Duodenal mucosa (tissue), 2 donors: Measurements from ENCODE around the gene PIK3C2G.

Experiments
- H3K27ac ChIP-seq: one replicate; pipeline ENCODE4 v1.7.0; 2013; ENCODE audit warnings: low read depth, low read length
- H3K27me3 ChIP-seq, 2 donors: one replicate each; pipeline ENCODE4 v1.7.0; 2013; ENCODE audit warnings: low read length in 2 of 2, control low read depth in 1 of 2; ENCODE audit not compliant: insufficient read depth in 2 of 2, control insufficient read depth in 1 of 2
- H3K36me3 ChIP-seq, 2 donors: one replicate each; pipeline ENCODE4 v1.7.0; 2013; ENCODE audit warnings: low read length in 2 of 2, control low read depth in 1 of 2; ENCODE audit not compliant: insufficient read depth in 2 of 2, control insufficient read depth in 1 of 2
- H3K4me1 ChIP-seq, 2 donors: one replicate each; pipeline ENCODE4 v1.7.0; 2013; ENCODE audit warnings: low read length in 2 of 2, control low read depth in 1 of 2; ENCODE audit not compliant: insufficient read depth in 2 of 2, control insufficient read depth in 1 of 2
- H3K4me3 ChIP-seq, 2 donors: one replicate each; pipeline ENCODE4 v1.7.0; 2013; ENCODE audit warnings: low read length in 2 of 2, low read depth in 1 of 2
- H3K9ac ChIP-seq, 2 donors: one replicate each; pipeline ENCODE4 v1.7.0; 2013; ENCODE audit warnings: low read length in 2 of 2, low read depth in 1 of 2
- H3K9me3 ChIP-seq, 2 donors: one replicate each; pipeline ENCODE4 v1.7.0; 2013; ENCODE audit warnings: low read length in 2 of 2, control low read depth in 1 of 2; ENCODE audit not compliant: control insufficient read depth in 1 of 2

The PIK3C2G gene

DNA sequence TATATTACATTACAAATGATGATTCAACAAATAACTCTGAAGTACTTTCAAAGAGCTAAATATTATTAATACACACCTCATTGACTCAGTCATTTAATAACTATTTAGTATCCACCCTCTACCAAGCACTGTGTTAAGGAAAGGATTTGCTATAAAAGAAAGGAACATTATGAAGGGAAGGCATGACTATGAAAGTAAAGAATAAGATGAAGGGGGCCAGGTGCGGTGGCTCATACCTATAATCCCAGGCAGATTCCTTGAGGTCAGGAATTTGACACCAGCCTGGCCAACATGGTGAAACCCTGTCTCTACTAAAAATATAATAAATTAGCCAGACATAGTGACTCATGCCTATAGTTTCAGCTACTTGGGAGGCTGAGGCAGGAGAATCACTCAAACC is 368.6 kb downstream of the PIK3C2G start:
- no peaks in the 10 kb centered on the region for H3K36me3 ChIP-seq
- no peaks in the 10 kb centered on the region for H3K4me1 ChIP-seq
- H3K27ac ChIP-seq = no peak overlapping the region
- no peaks in the 10 kb centered on the region for H3K27me3 ChIP-seq
- no peak overlapping the region for H3K4me3 ChIP-seq
- peaks cover 0 to 4% of the 10 kb centered on the region in 2 donors for H3K9me3 ChIP-seq
- no peak overlapping the region for H3K9ac ChIP-seq

DNA sequence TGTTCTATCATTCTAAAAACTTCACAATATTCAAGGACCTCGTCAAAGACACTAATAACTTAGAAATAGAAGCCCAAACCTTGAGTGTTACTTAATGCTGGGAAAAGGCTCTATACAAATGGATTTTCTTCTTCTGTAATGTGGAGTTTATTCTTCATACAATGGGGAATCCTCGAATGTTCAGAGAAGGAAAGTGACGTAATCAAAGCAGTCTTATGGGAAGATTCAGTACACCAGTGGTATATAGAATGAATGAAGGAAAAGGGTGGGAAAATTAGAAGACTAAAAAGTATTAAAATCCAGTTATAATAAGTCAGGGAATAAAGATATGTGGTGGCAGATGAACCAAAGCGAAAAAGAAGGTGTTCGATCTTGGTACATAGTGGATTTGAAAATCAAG is 370.0 kb downstream of the PIK3C2G start:
- Histone ChIP-seq H3K4me1 (no peaks in the 10 kb centered on the region), H3K36me3 (no peaks in the 10 kb centered on the region), H3K27me3 (no peaks in the 10 kb centered on the region), H3K9me3 (peaks cover 0 to 4% of the 10 kb centered on the region in 2 donors), H3K9ac (no peak overlapping the region), H3K27ac (no peak overlapping the region), H3K4me3 (no peak overlapping the region)

DNA sequence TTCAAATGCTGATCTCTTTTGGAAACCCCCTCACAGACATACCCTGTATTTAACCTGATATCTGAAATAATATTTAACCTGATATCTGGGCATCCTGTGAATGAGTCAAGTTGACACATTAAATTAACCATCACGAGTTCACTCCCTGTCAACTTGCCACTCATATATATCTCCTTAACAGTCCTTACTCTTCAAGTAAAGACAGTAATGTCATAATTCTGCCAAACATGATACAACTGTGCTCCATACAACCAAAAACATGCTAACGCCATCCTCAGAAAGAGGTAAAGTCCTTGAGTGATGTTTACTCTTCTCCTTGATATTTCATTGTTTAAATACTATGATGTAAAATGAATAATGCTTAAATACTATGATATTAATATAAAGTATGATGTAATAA is 371.5 kb downstream of the PIK3C2G start:
- Histone ChIP-seq H3K9ac (no peak overlapping the region), H3K9me3 (no peaks in the 10 kb centered on the region), H3K4me1 (no peaks in the 10 kb centered on the region), H3K4me3 (no peak overlapping the region), H3K27me3 (no peaks in the 10 kb centered on the region), H3K27ac (no peak overlapping the region), H3K36me3 (no peaks in the 10 kb centered on the region)

DNA sequence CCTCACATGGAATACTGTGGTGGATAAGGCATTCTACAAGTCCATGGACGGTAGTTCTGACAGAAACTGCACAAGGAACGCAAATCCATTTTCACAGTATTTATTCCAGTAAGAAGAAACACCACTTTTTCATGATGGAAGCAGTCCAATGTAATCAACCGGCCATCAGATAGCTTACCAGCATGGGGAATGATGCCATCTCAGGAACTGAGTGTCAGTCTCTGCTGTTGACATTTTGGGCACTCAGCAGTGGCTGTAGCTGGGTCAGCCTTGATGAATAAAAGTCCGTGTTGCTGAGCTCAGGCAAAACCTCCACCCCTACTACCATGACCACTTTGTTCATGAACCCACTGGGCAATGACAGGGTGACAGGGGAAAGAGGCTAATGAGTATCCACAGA is 373.1 kb downstream of the PIK3C2G start:
- Histone ChIP-seq H3K27me3 (no peaks in the 10 kb centered on the region), H3K27ac (no peak overlapping the region), H3K36me3 (no peaks in the 10 kb centered on the region), H3K4me1 (no peaks in the 10 kb centered on the region), H3K9me3 (no peaks in the 10 kb centered on the region), H3K9ac (no peak overlapping the region), H3K4me3 (no peak overlapping the region)

DNA sequence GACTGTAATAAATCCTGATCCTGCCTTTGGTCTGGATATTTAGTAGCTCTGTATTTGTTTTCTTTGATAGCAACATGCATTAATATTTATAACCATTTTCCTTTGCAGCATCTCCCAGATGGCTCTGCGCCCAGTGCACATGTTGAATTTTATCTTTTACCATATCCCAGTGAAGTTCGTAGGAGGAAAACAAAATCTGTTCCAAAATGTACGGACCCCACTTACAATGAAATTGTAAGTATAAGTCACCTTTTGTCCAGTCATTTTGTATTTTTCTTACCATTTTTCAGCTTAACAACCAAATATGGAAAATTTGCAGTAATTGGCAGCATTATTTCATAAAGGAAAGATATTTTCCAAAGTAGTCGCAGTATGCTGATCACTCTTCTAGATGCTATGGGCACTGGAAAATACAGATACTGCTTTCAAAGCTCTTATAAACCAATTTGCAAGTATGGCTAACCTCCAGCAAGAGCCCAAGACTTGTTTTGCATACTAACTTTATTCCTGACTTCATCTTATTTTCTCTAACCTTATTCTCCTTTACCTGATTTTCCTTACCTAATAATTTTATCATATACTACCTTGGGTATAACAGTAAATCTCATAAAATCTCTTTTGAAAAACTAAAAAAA is 379.1 kb downstream of the PIK3C2G start:
- no peaks in the 10 kb centered on the region for H3K4me1 ChIP-seq
- no peaks in the 10 kb centered on the region for H3K36me3 ChIP-seq
- no peak overlapping the region for H3K27ac ChIP-seq
- H3K9me3 ChIP-seq = no peaks in the 10 kb centered on the region
- H3K9ac ChIP-seq = no peak overlapping the region
- no peak overlapping the region for H3K4me3 ChIP-seq
- H3K27me3 ChIP-seq = no peaks in the 10 kb centered on the region

DNA sequence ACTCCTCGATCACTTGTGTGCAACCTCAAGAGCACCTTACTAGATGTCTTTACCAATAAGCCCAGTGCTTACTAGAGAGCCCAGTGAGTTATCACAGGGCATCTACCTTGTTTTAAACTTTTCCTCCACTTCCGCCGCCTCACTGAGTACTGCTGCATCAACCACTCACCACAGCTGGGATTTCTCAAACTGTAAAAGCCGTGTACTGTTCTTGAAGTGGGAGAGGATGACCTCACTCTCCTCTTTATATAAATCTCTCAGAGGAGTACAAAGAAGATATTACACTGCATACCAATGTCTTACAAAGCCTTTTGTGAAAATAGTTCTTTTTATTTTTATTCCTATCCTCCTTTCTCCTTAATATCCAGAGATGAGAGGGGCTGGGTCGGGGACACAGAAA is 382.4 kb downstream of the PIK3C2G start:
- no peaks in the 10 kb centered on the region for H3K4me1 ChIP-seq
- H3K36me3 ChIP-seq = no peaks in the 10 kb centered on the region
- no peak overlapping the region for H3K9ac ChIP-seq
- H3K4me3 ChIP-seq = no peak overlapping the region
- H3K27me3 ChIP-seq = no peaks in the 10 kb centered on the region
- no peak overlapping the region for H3K27ac ChIP-seq
- H3K9me3 ChIP-seq = no peaks in the 10 kb centered on the region

DNA sequence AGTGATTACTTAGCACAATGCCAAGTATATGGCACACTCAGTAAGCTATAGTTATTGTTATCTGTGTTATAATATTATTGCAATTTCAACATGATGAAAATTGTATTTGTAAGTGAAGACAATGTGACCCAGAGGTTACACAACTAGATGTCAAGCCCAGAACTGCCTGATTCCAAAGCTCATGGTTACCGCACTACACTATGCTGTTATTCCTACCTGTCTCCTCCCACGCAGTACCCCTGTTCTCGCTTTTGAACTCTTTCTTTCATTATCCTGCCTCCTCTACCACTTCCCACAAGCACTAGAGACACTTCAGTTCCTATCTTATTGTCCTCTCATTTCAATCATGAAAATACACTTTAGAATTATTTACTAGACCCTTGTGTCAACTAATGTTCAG is 383.2 kb downstream of the PIK3C2G start:
- Histone ChIP-seq H3K4me1 (no peaks in the 10 kb centered on the region), H3K9ac (no peak overlapping the region), H3K36me3 (no peaks in the 10 kb centered on the region), H3K27me3 (no peaks in the 10 kb centered on the region), H3K4me3 (no peak overlapping the region), H3K9me3 (no peaks in the 10 kb centered on the region), H3K27ac (no peak overlapping the region)

- Histone ChIP-seq H3K9ac (no peak overlapping the region), H3K27me3 (no peaks in the 10 kb centered on the region), H3K36me3 (no peaks in the 10 kb centered on the region), H3K4me1 (no peaks in the 10 kb centered on the region), H3K4me3 (no peak overlapping the region), H3K27ac (no peak overlapping the region), H3K9me3 (no peaks in the 10 kb centered on the region)
Observed at GRCh38 chr12:18646286-18646890, 385.1 kb downstream of the PIK3C2G start.

DNA sequence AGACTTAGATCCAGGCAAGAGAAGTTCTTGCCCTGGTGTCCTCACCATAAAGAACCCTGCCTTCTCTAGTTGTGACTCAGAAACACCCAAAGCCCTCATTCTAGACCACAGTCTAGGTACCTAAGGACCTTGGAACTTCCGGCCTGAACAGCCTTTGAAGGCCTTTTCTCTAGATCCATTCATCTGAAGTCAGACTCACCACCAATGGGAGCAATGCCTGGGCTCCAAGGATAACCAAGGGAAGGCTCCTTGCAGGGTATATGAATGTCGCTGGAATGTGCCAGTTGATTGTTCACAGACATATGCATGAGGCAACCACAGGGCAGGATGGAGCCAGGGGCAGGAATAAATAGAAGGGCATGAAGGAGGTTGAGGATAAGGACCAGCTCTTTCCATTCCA is 390.2 kb downstream of the PIK3C2G start:
- Histone ChIP-seq H3K27ac (no peak overlapping the region), H3K36me3 (no peaks in the 10 kb centered on the region), H3K9me3 (no peaks in the 10 kb centered on the region), H3K27me3 (no peaks in the 10 kb centered on the region), H3K4me3 (no peak overlapping the region), H3K4me1 (no peaks in the 10 kb centered on the region), H3K9ac (no peak overlapping the region)

DNA sequence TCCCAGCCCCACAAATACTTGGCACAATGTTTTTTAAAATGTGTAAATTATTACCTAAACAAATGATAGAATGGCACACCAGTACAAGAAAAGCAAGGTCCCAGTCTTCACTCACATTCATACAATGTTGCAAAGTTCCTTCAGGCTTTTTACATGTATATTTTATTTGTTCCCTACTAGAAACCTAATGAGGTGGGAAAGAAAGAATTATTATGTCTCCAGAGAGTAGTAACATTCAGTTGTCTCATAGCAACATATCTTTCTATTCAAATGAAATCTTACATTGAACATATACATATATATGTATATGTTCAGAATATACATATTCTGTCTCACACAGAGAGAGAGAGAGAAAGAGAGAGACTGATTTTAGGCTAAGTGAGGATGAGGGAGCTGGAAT is 391.3 kb downstream of the PIK3C2G start:
- H3K9me3 ChIP-seq = no peaks in the 10 kb centered on the region
- H3K4me1 ChIP-seq = no peaks in the 10 kb centered on the region
- H3K27ac ChIP-seq = no peak overlapping the region
- no peaks in the 10 kb centered on the region for H3K36me3 ChIP-seq
- no peaks in the 10 kb centered on the region for H3K27me3 ChIP-seq
- H3K4me3 ChIP-seq = no peak overlapping the region
- H3K9ac ChIP-seq = no peak overlapping the region
